Loucy (cell line): ENCODE results near the gene TNFRSF13B.

Experiments used
- EZH2phosphoT487 ChIP-seq: fragments of 200-600 bp; IDR thresholded peaks from 2 replicates; pipeline ENCODE4 v1.6.1; 2018; ENCODE audit warnings: antibody characterized with exemption, mild to moderate bottlenecking, moderate library complexity, borderline replicate concordance
- TF ChIP-seq, protein P1 (sequence below): fragments of 200-600 bp; sonication (generic); conservative IDR thresholded peaks from 2 replicates; pipeline ENCODE4 v1.5.1; 2014; ENCODE audit warnings: mild to moderate bottlenecking, antibody characterized with exemption, low read length

GRCh38 chr17:16981928-16982327 is 10.0 kb upstream of the TNFRSF13B start:
- TF ChIP-seq, protein P1, sequence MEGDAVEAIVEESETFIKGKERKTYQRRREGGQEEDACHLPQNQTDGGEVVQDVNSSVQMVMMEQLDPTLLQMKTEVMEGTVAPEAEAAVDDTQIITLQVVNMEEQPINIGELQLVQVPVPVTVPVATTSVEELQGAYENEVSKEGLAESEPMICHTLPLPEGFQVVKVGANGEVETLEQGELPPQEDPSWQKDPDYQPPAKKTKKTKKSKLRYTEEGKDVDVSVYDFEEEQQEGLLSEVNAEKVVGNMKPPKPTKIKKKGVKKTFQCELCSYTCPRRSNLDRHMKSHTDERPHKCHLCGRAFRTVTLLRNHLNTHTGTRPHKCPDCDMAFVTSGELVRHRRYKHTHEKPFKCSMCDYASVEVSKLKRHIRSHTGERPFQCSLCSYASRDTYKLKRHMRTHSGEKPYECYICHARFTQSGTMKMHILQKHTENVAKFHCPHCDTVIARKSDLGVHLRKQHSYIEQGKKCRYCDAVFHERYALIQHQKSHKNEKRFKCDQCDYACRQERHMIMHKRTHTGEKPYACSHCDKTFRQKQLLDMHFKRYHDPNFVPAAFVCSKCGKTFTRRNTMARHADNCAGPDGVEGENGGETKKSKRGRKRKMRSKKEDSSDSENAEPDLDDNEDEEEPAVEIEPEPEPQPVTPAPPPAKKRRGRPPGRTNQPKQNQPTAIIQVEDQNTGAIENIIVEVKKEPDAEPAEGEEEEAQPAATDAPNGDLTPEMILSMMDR = no peak
- TF ChIP-seq EZH2phosphoT487 = no peak
